T-helper 22 cell (primary cell): ENCODE results near the gene ZC4H2.
"Not testable (repeated sequence)": the region's sequence is repeated elsewhere in the genome, so short reads cannot be mapped to it uniquely, and the experiment has no call there.

Experiments
- DNase-seq: peaks from one replicate; pipeline ENCODE4 v3.0.0-alpha.2; 2020; ENCODE audit warnings: low read depth

The ZC4H2 gene, protein sequence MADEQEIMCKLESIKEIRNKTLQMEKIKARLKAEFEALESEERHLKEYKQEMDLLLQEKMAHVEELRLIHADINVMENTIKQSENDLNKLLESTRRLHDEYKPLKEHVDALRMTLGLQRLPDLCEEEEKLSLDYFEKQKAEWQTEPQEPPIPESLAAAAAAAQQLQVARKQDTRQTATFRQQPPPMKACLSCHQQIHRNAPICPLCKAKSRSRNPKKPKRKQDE

DNA sequence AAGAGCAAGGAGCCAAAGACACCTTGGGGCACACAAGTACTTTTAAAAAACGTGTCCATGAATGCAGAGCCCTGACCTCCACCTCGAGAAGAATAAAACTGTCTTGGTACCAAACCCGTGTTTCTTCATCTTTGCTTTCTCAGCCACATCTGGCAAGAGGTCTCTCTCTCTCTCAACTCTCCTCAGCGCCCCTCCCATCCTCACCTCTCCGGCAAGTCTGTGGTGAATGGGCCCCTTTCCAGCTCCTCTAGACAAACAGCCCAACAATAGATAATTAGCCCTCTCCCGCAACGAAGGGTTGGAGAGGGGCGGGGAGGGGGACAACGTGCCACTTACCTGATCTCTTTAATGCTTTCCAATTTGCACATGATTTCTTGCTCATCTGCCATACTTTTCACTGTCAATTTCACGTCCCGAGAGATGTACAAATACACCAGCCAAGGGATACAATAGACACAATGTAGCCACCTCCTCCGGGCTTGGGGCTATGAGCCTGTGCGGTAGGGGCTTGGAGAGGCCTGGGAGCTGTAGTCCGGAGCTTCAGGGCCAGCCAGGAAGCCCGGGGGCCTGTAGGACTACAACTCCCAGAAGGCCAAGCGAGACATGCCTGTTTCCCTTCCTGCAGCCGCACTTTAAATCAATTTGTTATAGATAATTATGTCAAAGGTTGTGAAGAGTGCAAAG, at the start of gene ZC4H2:
Gene ZC4H2 (minus strand): TSS at position 462 of the 684 bp plus-strand sequence. CDS start 73 bp downstream, at position 389.
- peak; percentile 36 for DNase-seq

DNA sequence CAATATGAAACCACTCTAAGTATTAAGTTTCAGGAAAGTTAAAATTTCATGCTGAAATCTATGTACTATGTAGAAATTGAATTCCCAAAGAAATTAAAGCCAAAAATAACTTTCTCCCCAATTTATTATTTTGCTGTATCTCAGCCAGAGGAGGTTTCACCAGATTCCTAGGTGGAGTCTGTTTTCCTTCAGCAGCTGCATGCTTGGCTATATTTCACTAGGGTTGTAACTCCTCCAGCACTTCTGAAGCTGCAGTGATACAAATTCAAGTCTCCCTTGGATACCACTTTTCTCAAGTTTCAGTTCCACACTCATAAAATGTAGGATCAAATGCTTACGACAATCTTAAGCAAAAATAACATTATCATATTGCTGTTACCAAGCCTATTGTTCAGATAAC, 41.2 kb upstream of the ZC4H2 start:
- no peak for DNase-seq

DNA sequence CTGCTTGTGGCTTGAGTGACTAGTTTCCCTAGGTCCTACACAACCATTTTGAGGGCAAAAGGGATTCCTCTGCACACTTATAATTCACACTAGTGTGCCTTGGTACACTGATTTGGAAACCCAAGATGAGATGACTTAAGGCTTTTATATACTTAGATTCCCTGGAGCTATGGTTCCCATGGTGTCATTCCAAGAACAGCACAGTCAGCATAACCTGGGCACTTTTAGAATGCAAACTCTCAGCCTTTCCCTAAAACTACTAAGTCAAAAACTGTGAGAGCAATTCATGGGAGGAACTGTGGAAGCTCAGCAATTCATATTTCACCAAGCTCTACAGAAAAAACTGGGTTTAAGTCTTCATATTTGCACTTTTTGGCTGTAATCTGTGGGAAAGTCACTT, 38.0 kb upstream of the ZC4H2 start:
- DNase-seq = no peak

DNA sequence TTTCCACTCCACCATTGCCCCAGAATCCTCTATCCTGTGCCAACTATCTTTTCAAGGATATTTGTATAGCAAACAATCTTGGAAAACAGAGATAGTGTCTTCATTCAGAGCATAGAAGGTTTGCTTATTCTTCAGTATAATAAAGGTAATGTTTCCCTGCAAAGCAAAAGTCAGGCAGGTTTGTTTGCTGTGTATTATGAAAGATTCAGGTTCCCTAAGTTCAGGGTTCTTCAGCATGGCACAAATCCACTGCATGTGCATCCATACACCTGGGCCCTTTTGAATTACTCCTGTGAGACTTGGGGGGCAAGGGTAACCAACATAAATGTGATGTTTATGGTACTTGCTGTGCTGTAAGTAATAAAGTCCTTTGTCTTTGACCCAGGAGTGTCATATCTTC, 33.2 kb upstream of the ZC4H2 start:
- DNase-seq = no peak

DNA sequence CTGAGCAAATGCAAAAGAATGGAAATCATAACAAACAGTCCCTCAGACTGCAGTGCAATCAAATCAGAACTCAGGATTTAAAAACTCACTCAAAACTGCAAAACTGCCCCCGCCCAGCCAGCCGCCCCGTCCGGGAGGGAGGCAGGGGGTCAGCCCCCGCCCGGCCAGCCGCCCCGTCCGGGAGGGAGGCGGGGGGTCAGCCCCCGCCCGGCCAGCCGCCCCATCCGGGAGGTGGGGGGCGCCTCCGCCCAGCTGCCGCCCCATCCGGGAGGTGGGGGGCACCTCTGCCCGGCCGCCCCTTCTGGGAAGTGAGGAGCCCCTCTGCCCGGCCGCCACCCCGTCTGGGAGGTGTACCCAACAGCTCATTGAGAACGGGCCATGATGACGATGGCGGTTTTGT, 26.0 kb upstream of the ZC4H2 start:
- not testable (repeated sequence) for DNase-seq

DNA sequence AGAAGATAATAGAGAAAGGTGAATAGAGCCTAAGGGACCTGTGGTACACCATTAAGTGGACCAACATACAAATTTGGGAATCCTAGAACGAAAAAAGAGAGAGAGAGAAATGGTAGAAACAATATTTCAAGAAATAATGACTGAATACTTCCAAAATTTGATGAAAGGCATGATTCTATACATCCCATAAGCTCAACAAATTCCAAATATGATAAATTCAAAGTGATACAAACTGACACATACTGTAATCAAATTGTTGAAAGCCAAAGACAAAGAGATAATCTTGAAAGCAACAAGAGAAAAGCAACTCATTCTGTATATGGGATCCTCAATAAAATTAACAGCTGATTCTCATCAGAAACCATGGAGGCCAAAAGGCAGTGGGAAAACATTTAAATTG, 20.6 kb upstream of the ZC4H2 start:
- no peak for DNase-seq

DNA sequence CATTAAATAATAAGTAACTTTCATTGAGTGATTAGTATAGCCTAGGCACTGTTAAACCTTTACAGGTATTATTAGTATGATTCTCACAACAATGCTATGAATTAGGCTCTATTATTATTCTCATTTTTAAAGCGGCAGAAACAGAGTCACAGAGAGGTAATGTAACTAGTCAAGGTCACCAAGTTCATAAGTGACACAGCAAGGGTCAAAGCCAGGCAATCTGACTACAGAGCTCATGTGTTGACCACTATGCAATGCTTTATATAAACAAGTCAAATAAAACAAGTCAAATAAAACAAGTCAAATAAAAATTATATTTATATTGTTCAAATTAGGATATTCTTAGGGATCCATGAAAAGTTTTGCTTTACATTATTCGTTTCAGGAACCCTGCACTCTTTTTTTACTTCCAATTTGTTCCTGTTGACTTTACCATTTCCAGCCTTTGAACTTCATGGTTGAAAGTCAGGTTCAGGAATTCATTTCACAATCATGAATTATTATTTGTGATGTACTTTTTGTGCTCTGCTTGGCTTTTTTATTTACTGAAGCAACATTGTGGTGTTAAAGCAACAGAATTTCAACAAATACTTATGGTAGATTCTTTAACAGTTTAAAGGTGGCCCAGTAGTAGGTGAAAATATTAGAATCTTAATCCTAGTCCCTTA, 18.0 kb upstream of the ZC4H2 start:
- DNase-seq = no peak

DNA sequence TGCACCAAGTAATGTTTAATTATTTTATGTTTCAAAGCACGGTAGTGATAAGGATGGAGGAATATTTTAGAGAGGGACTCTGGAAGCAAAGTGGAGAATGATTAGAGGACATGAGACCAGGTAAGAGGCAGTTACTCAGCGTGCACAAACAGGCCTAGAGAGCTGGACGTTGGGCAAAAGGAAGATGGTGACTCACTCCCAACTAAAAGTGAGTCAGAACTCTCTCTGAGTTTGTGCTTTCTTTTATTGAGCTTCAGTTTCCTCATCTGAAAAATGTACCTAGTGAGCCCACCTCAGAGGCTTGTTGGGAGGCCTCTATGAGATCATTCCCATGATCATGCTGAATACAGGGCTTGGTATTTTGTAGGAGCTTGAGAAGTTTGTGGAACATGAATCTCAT, 1.6 kb upstream of the ZC4H2 start:
- no peak for DNase-seq

DNA sequence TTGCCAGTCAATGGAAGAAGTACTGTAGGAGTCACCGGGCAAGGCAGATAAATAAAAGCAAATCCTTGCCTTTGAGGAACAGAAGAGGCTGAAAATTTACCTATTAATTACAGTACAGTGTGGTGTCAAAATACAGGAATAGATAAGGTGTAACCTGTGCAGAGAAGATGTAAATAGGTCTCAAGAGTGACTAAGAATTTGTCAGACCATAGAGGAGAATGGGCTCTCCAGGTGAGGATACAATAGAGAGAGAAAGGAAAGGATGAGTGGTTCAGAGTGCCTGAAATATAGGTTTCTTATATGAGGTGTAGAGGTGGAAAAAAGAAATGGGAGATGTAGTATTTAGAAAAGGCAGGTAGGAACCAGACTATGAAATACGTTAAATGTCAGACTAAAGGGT, 801 bp upstream of the ZC4H2 start:
- no peak for DNase-seq

DNA sequence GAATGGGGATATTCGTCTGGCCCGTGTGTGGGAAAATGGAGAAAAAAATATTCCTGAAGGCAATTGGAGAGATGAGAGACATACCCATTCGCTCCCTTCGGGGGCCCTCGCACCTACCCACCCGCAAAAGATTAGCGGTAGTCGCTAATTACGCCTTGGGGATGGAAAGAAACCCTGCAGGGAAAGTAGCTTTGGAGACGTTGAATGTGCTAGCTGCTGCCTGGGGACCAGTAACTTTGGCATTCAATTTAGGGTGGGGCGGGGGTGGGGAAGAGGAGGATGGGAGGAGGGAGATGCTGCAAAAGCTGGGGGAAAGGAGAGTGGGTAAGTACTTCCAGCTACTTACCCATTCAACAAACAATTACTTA, 407 bp upstream of the ZC4H2 start:
- DNase-seq = no peak

DNA sequence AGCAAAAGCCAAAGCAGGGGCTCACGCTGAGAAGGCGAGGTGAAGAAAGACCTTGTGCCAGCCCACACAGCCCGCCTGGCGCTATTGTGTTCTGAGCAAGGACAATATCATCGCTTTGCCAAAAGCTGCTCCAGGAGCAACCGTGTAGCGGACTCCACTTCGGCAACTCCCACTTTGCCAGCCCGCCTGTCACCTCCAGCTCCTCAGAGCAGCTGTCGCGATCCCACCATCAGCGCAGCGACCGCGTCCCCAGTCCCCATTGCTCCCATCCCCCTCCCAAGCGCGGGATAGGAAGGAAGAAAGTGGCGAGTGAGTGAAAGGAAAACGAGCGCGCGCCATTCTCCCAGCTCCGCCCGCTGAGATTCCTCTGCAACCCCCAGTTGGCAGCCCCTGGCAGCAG, 759 bp downstream of the ZC4H2 start:
- no peak for DNase-seq

DNA sequence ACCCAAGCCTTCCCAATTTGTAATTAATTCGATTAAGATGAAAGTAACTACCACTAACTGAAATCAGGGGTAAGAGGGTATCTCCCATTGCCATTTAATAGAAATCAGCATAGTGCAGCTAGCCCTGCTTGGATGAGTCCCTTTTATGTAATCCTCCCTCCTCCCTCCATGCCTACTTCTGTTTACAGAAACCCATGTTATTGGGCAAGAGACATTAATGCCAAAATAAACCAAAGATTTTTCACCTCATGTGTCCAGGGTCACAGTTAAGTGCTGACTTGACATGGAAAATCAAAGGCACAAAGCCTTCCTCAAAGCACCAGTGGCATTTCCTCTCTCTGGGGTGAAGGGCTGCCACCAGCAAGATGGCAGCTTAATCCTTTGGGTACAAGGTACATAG, 50.8 kb downstream of the ZC4H2 start:
- no peak for DNase-seq

DNA sequence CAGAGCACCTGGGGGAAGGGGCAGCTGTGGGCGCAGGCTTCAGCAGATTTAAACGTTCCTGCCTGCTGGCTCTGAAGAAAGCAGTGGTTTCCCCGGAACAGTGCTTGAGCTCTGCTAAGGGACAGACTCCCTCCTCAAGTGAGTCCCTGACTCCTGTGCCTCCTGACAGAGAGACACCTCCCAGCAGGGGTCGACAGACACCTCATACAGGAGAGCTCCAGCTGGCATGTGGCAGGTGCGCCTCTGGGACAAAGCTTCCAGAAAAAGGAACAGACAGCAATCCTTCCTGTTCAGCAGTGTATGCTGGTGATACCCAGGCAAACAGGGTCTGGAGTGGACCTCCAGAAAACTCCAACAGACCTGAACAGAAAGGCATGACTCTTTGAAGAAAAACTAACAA, 68.1 kb downstream of the ZC4H2 start:
- DNase-seq = no peak

DNA sequence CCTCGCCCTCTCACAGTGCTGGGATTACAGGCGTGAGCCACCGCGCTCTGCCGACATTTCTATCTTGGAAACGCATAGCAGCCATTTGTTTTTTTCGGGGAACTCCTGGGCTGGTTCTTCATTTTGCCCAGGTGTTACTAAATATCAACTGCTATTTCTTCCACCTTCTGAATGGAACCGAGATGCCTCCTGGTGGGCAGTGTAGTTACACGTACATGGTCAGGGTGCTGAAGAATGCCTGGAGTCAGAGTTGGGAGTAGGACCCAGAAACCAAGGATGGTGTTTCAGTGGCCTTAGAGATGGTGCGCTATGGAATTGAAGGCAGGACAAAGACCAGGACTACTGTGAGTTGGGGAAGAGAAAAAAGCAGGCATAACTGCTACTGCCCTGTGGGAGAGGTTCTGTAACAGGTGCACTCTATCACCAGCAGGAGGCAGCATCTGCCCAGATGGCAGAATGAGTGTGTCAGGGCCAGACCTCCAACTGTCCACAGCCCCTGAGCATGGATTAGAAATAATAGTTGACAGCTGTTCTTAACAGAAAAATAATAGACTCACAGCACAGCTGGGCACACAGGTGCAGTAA, 81.7 kb downstream of the ZC4H2 start:
- no peak for DNase-seq

DNA sequence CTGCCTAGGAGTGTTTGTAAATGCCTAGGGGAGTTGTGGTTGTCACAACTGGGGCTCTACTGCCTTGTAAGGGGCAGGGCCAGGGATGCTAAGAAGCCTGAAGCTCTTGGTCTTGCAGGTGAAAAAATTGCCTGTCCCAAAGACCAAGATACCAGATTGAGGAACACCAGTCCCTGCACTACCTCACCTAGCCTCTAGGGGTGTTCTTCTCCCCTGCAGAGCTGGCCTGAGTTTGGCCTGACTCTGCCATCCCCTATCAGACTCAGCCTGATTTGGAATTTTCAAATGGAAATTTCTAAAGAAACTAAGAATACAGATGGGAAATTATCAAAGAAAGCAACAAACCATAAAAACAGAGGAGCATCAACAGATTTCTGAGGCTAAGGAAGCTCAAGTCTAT, 90.4 kb downstream of the ZC4H2 start:
- no peak for DNase-seq

DNA sequence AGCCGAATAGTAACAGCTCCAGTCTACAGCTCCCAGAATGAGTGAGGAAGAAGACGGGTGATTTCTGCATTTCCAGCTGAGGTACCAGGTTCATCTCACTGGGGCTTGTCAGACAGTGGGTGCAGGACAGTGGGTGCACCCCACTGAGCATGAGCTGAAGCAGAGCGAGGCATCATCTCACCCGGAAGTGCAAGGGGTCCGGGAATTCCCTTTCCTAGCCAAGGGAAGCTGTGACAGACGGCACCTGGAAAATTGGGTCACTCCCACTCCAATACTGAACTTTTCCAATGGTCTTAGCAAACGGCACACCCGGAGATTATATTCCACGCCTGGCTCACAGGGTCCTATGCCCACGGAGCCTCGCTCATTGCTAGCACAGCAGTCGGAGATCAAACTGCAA, 97.5 kb downstream of the ZC4H2 start:
- DNase-seq = not testable (repeated sequence)

DNA sequence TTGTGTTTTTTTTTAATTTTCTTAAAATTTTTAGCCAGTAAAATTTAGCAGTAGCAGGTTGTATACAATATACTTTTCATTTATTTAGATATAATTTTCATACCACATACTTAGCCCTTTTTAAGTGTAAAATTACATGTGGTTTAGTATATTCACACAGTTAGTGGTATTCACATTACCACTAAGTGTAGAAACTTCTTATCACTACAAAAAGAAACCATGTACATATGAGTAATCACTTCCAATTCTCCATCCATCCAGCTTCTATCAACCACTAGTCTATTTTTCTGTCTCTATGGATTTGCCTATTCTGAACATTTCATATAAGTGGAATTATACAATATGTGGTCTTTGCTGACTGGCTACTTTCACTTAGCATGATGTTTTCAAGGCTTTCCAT, 109.0 kb downstream of the ZC4H2 start:
- DNase-seq = no peak
